ENCODE results near the gene ZHX3.
"Not testable (repeated sequence)": the region's sequence is repeated elsewhere in the genome, so short reads cannot be mapped to it uniquely, and the experiment has no call there.

The ZHX3 gene

DNA sequence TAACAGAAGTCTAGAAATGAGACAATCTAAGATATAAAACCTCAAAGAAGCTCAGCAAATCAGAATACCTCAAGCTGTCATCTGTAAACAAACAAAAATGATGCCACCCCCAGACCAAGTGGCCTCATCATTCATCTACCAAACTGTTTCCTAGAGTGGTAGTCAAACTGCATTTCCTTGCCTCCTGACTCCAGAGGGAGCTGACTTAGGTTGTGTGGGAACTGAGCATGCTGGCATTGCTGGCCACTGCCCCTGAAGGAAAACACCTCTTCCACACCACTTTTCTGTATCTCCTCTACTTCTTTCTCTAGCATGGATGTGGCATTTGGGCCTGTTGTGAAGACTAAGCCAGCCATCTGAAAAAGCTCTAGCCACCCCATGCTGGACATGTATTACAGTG, 56.3 kb downstream of the ZHX3 start:
- DNase-seq (ENCODE audit: extremely low read depth in 1 of 2, low read depth in 1 of 2), result no peak

GRCh38 chr20:41260734-41261220, 56.8 kb downstream of the ZHX3 start:
- DNase-seq (ENCODE audit: extremely low read depth in 1 of 2, low read depth in 1 of 2), result no peak

GRCh38 chr20:41259309-41259708, 58.2 kb downstream of the ZHX3 start:
- no peak for DNase-seq (ENCODE audit: extremely low read depth in 1 of 2, low read depth in 1 of 2)

GRCh38 chr20:41258474-41258873, 59.1 kb downstream of the ZHX3 start:
- no peak for DNase-seq (ENCODE audit: extremely low read depth in 1 of 2, low read depth in 1 of 2)

DNA sequence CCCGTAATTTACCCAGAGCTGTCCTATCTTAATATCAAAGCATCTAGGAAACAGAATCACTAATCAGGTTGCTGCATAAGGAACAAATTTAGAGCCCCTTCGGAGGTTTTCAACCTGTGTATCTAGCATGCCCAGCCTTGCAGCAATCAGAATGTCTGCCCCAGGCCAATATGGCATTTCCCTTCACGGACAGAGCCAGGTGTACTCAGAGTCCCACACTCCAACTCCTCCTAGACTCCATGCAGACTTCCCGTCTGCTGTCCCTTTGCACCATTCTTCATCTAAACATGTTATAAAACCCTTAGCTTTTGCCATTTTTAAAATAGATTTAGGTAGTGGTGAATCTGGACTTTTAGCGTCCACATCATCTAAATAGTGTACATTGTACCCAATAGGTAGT, 61.0 kb downstream of the ZHX3 start:
- DNase-seq (ENCODE audit: extremely low read depth in 1 of 2, low read depth in 1 of 2), result no peak

- no peak for DNase-seq (ENCODE audit: extremely low read depth in 1 of 2, low read depth in 1 of 2)
Measured at GRCh38 chr20:41255655-41256054, 61.9 kb downstream of the ZHX3 start.

DNA sequence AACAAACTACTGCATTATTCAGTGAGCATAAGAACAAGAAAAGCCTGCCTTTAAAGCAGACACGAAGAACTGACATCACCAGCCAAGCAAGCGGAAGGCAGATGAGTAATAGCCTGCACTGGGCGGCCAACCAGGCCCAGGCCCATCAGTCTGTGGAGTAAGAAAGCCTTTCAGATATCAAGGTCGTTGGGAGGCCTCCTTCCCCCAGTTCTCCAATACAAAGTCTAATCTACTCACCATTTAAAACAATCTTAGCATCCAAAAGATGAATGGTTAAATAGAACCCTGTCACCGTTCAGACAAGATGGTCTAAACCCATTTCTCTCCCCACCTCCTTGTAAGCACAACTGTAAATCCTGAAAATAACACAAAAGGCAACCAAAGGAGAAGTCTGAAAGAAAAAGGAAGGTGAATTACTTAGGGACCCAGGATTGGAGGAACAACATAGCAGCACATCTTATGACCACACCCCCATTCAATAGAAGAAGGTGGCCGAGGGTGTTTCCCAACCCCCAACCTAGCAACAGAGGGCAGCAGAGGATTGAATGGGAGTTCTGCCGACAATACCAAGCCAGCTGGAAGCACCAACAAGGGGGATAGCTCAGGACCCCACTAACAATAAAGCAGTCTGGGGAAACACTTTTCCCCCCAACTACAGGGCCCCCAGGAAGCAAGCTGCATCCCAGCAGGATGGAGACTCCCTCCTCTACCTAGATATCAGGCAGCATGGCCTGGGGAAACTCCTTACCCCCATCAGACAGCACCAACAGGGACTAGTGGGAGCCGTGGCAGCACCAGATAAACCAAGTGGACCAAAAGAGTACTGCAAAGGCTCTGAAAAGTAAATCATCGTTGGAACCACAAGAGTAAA, 67.9 kb downstream of the ZHX3 start:
- no peak for DNase-seq (ENCODE audit: extremely low read depth in 1 of 2, low read depth in 1 of 2)

GRCh38 chr20:41248368-41249024, 69.0 kb downstream of the ZHX3 start:
- no peak for DNase-seq (ENCODE audit: extremely low read depth in 1 of 2, low read depth in 1 of 2)

- DNase-seq (ENCODE audit: extremely low read depth in 1 of 2, low read depth in 1 of 2), result no peak
Measured at GRCh38 chr20:41247523-41248367, 69.8 kb downstream of the ZHX3 start.

GRCh38 chr20:41245086-41245707, 72.3 kb downstream of the ZHX3 start:
- DNase-seq (ENCODE audit: extremely low read depth in 1 of 2, low read depth in 1 of 2), result no peak

DNA sequence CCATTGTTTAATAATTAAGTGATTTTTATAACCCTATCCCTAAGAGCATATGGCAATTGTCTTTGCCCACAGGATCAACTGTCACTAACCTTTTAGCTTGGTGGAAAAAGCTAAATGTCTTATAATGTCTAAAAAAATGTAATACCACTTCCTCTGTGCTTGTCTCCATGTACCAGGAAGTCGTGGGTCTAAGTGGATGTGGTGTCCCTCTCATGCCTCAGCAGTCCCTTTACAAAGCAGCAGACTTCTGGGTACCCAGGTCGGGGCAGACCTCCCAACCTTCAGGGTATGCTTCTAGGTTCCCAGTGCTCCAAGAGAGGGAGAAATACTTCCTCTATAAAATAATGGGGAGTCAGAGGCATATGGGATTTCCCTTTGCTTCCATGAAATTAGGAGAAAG, 74.7 kb downstream of the ZHX3 start:
- no peak for DNase-seq (ENCODE audit: extremely low read depth in 1 of 2, low read depth in 1 of 2)

GRCh38 chr20:41242352-41242751, 75.2 kb downstream of the ZHX3 start:
- no peak for DNase-seq (ENCODE audit: extremely low read depth in 1 of 2, low read depth in 1 of 2)

DNA sequence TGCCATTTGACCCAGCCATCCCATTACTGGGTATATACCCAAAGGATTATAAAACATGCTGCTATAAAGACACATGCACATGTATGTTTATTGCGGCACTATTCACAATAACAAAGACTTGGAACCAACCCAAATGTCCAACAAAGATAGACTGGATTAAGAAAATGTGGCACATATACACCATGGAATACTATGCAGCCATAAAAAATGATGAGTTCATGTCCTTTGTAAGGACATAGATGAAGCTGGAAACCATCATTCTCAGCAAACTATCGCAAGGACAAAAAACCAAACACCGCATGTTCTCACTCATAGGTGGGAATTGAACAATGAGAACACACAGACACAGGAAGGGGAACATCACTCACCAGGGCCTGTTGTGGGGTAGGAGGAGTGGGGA, 80.3 kb downstream of the ZHX3 start:
- DNase-seq (ENCODE audit: extremely low read depth in 1 of 2, low read depth in 1 of 2), result not testable (repeated sequence)

DNA sequence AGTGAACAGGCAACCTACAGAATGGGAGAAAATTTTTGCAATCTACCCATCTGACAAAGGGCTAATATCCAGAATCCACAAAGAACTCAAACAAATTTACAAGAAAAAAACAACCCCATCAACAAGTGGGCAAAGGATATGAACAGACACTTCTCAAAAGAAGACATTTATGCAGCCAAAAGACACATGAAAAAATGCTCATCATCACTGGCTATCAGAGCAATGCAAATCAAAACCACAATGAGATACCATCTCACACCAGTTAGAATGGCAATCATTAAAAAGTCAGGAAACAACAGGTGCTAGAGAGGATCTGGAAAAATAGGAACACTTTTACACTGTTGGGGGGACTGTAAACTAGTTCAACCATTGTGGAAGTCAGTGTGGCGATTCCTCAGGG, 80.7 kb downstream of the ZHX3 start:
- DNase-seq (ENCODE audit: extremely low read depth in 1 of 2, low read depth in 1 of 2), result not testable (repeated sequence)

DNA sequence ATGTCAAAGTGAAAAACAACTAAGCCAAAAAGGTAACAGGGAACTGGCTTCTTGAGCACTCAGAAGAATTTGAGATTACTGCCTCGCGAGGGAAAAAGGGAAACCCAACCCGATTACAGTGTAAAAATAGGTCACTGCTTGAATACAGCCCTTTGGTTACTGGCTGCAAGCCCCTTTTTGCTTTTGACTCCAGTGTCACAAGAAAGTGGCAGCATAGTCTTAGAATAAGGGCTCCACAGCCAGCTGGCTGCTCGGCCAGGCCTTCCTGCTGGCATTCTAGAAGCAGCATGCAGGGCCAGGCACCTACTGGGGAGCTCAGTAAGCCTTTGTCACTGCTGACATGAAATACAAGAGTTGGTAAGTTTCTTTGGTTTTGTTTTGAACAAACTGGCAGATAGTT, 83.0 kb downstream of the ZHX3 start:
- no peak for DNase-seq (ENCODE audit: extremely low read depth in 1 of 2, low read depth in 1 of 2)

DNA sequence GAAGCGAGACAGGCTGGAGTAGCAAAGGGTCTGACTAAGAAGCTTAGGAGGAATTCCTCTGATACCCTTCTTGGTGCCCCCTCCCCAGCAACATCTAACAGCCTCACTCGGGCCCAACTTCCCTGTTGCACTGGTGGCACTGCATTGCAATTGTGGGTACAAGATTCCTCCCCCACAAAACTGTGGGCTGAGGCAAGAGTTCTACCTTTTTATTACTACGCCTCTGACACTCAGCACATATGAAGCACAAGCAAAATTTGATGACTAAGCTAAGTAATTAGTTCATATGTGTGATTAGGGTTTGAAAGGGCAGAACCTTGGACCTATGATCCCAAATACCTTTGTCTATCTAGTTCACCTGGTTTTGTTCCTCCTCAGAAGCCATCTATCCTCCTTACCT, 83.5 kb downstream of the ZHX3 start:
- no peak for DNase-seq (ENCODE audit: extremely low read depth in 1 of 2, low read depth in 1 of 2)

DNA sequence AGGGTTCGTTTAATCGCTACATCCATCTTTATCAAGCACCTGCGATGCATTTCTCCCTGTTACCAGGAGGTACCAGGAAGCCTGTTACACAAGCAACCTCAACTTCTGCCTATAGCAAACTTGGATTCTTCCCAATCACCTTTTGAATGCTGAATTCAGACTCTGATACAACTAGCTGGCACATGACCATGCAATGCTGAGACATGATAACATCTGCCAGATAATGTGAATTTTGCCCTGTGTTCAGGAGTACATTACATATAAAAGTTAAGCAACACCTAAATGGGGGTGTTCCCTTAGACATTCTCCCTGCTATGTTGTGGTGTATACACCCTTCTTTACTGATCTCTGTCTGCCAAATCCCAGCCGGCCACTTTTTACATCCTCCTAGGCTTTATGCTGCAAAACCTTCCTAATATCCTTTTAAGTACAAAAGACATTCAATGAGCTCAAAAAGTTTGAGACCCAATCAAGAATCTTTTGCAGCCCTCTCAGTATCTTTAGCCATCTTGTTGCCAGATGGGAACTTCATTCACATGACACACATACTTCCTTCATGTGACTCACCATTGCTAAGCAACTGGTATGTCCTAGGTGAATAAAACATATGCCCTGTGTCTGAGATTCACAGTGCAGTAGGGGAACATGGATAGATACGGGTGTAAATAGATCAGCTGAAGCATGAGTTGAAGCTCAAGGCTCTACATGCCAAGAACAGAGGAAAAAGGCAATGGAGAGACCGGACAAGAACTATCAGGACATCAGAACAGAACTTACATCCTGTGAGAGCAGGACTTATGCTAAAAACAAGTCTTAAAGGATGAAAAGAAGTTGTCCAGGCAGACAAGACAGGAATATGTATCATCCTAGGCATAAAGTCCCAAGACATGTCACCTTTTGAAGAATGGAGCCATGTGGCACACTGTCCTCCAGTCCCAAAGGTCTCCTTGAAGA, 84.3 kb downstream of the ZHX3 start:
- no peak for DNase-seq (ENCODE audit: extremely low read depth in 1 of 2, low read depth in 1 of 2)

DNA sequence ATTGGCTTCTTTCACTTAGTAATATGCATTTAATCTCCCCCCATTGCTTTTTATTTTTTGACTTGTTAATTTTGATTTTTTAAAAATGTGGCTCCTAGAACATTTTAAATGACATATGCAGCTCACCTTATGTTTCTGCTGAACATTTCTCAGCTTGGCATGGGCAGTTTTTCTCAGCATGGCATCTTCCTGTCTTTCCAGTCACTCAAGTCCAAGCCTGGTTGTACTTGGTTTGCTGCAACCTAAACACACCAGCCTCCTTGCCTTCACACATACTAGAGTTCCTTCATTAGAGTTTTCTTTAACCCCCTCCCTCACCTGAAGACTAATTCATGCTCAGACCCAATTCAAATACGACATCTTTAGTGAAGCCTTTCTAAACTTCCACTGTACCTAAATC, 86.4 kb downstream of the ZHX3 start:
- DNase-seq (ENCODE audit: extremely low read depth in 1 of 2, low read depth in 1 of 2), result no peak

DNA sequence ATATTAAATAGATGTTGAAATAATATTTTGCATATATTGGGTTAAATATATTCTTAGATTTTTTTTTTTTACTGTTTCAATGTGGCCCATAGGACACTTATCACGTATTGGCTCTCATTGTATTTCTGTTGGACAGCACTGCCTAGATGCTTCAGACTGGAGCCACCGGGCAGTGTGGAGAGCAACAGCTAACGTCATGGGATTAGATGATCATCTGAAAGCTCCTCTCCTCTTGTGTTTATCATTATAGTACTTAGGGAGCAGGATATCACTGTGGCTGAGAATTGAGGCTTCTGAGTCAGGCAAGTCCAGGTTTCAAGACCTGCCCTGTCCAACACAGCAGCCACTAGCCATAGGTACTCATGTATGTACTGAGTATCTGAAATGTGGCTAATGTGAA, 87.4 kb downstream of the ZHX3 start:
- no peak for DNase-seq (ENCODE audit: extremely low read depth in 1 of 2, low read depth in 1 of 2)

- no peak for DNase-seq (ENCODE audit: extremely low read depth in 1 of 2, low read depth in 1 of 2)
Measured at GRCh38 chr20:41229259-41229658, 88.3 kb downstream of the ZHX3 start.

Data from stimulated activated CD8-positive, alpha-beta memory T cell treated with anti-CD3 and anti-CD28 coated beads, Interleukin-7, amount 100 ng/mL, for 48 hours (primary cell).